HG02885 (cell line): ENCODE data around the gene GABBR2.
"Not testable (repeated sequence)": the region's sequence is repeated elsewhere in the genome, so short reads cannot be mapped to it uniquely, and the experiment has no call there.

ENCODE experiments used
- ATAC-seq: cut with Tn5 transposase; IDR thresholded peaks from one replicate; pipeline ENCODE4 v1.9.1; 2021; ENCODE audit warnings: mild to moderate bottlenecking; ENCODE audit not compliant: unreplicated experiment, poor library complexity

Gene GABBR2

GRCh38 chr9:98688710-98689495 is 19.8 kb downstream of the GABBR2 start:
- no peak for ATAC-seq

- no peak for ATAC-seq
Measured at GRCh38 chr9:98687911-98688310, 20.8 kb downstream of the GABBR2 start.

GRCh38 chr9:98686961-98687855 is 21.5 kb downstream of the GABBR2 start:
- ATAC-seq, result no peak

- ATAC-seq, result not testable (repeated sequence)
Measured at GRCh38 chr9:98684816-98685215, 23.9 kb downstream of the GABBR2 start.

- ATAC-seq, result no peak
Measured at GRCh38 chr9:98678244-98678842, 30.4 kb downstream of the GABBR2 start.

GRCh38 chr9:98673681-98674080 is 35.1 kb downstream of the GABBR2 start:
- no peak for ATAC-seq

- ATAC-seq, result no peak
Measured at GRCh38 chr9:98667005-98667640, 41.6 kb downstream of the GABBR2 start.

- no peak for ATAC-seq
Measured at GRCh38 chr9:98665501-98665900, 43.2 kb downstream of the GABBR2 start.

GRCh38 chr9:98660541-98660940 is 48.2 kb downstream of the GABBR2 start:
- ATAC-seq, result no peak

GRCh38 chr9:98658951-98659351 is 49.8 kb downstream of the GABBR2 start:
- ATAC-seq, result no peak

- ATAC-seq, result no peak
Measured at GRCh38 chr9:98657897-98658296, 50.8 kb downstream of the GABBR2 start.

GRCh38 chr9:98656511-98656910 is 52.2 kb downstream of the GABBR2 start:
- ATAC-seq, result no peak

GRCh38 chr9:98655428-98655827 is 53.3 kb downstream of the GABBR2 start:
- not testable (repeated sequence) for ATAC-seq

GRCh38 chr9:98654247-98654646 is 54.5 kb downstream of the GABBR2 start:
- no peak for ATAC-seq

GRCh38 chr9:98652741-98653140 is 56.0 kb downstream of the GABBR2 start:
- ATAC-seq, result no peak

- no peak for ATAC-seq
Measured at GRCh38 chr9:98652302-98652701, 56.4 kb downstream of the GABBR2 start.

- ATAC-seq, result no peak
Measured at GRCh38 chr9:98647236-98647635, 61.5 kb downstream of the GABBR2 start.

GRCh38 chr9:98644011-98644410 is 64.7 kb downstream of the GABBR2 start:
- no peak for ATAC-seq

- no peak for ATAC-seq
Measured at GRCh38 chr9:98642661-98643312, 65.9 kb downstream of the GABBR2 start.

- no peak for ATAC-seq
Measured at GRCh38 chr9:98641695-98642094, 67.0 kb downstream of the GABBR2 start.
